A549 (cell line): ENCODE results near the gene NIPAL3.

ENCODE experiments used
- CTCF ChIP-seq: fragments of >200 bp; sonication (Bioruptor Twin); formaldehyde crosslinking; IDR thresholded peaks from 3 replicates; pipeline ENCODE4 v1.5.1; 2016
- E2F6 ChIP-seq: IDR thresholded peaks from 2 replicates; pipeline ENCODE4 v1.6.1; 2012; ENCODE audit warnings: low read depth, borderline replicate concordance
- JUN ChIP-seq, 2 experiments: fragments of >200 bp; sonication (Bioruptor Twin); formaldehyde crosslinking; IDR thresholded peaks; 2 replicates in 1 of 2; 3 replicates in 1 of 2; pipeline ENCODE4 v1.6.1; 2016 to 2017
- JUNB ChIP-seq: fragments of >200 bp; sonication (Bioruptor Twin); formaldehyde crosslinking; IDR thresholded peaks from 2 replicates; pipeline ENCODE4 v1.6.1; 2016
- POLR2A ChIP-seq: IDR thresholded peaks from 2 replicates; pipeline ENCODE4 v1.6.1; 2012; ENCODE audit warnings: mild to moderate bottlenecking, low read length
- POLR2AphosphoS2 ChIP-seq: conservative IDR thresholded peaks from 2 replicates; pipeline ENCODE4 v1.6.1; 2012; ENCODE audit warnings: low read length, improper control_type of control experiment, inconsistent platforms
- RAD21 ChIP-seq, 2 experiments: fragments of >200 bp in 1 of 2; sonication (Bioruptor Twin) in 1 of 2; formaldehyde crosslinking in 1 of 2; IDR thresholded peaks in 1 of 2; conservative IDR thresholded peaks in 1 of 2; 2 replicates in 1 of 2; 3 replicates in 1 of 2; pipeline ENCODE4 v1.6.1; 2012 to 2018; ENCODE audit warnings: inconsistent platforms in 1 of 2
- SREBF2 ChIP-seq: fragments of 450-650 bp; IDR thresholded peaks from 2 replicates; pipeline ENCODE4 v1.6.1; 2014; ENCODE audit warnings: mild to moderate bottlenecking, moderate library complexity

GRCh38 chr1:24493785-24494184 is 78.2 kb downstream of the NIPAL3 start:
- no peak for TF ChIP-seq POLR2A
- no peak for TF ChIP-seq POLR2AphosphoS2
- no peak for TF ChIP-seq SREBF2
- no peak for TF ChIP-seq E2F6
- TF ChIP-seq CTCF, result no peak
- TF ChIP-seq JUNB, result no peak
- TF ChIP-seq RAD21 (conservative IDR thresholded peaks at IDR 0.05 in 1 of 2, IDR thresholded peaks at IDR 0.05 in 1 of 2), result no peak
- TF ChIP-seq JUN (IDR thresholded peaks at IDR 0.05), result no peak
